GM18508 (cell line): Measurements from ENCODE around the gene VASP.
A peak's percentile ranks its signal among the peaks of the same experiment; 100 is the strongest.

Source experiments
- ATAC-seq: cut with Tn5 transposase; IDR thresholded peaks from one replicate; pipeline ENCODE4 v1.9.1; 2021; ENCODE audit warnings: moderate number of reproducible peaks; ENCODE audit not compliant: insufficient read depth, unreplicated experiment

VASP gene

GRCh38 chr19:45514376-45515051 is 7.2 kb downstream of the VASP start:
- ATAC-seq = no peak

GRCh38 chr19:45515081-45515624 is 7.9 kb downstream of the VASP start:
- no peak for ATAC-seq

GRCh38 chr19:45515807-45516401 is 8.6 kb downstream of the VASP start:
- no peak for ATAC-seq

GRCh38 chr19:45517238-45517637 is 10.0 kb downstream of the VASP start:
- no peak for ATAC-seq

- ATAC-seq = no peak
Observed at GRCh38 chr19:45517641-45518468, 10.6 kb downstream of the VASP start.

- ATAC-seq = no peak
Observed at GRCh38 chr19:45518469-45518826, 11.2 kb downstream of the VASP start.

- ATAC-seq = no peak
Observed at GRCh38 chr19:45522010-45522941, 15.0 kb downstream of the VASP start.

- ATAC-seq = peak; percentile 81
Observed at GRCh38 chr19:45523642-45524256, 16.5 kb downstream of the VASP start.

GRCh38 chr19:45524575-45525129 is 17.4 kb downstream of the VASP start:
- no peak for ATAC-seq

- ATAC-seq = no peak
Observed at GRCh38 chr19:45526143-45526542, 18.9 kb downstream of the VASP start.

GRCh38 chr19:45526971-45527370 is 19.7 kb downstream of the VASP start:
- ATAC-seq = no peak

GRCh38 chr19:45527731-45528130 is 20.5 kb downstream of the VASP start:
- ATAC-seq = no peak

- no peak for ATAC-seq
Observed at GRCh38 chr19:45528149-45528743, 21.0 kb downstream of the VASP start.

- no peak for ATAC-seq
Observed at GRCh38 chr19:45528744-45529419, 21.6 kb downstream of the VASP start.

- ATAC-seq = no peak
Observed at GRCh38 chr19:45529420-45529785, 22.1 kb downstream of the VASP start.

- ATAC-seq = no peak
Observed at GRCh38 chr19:45531349-45531748, 24.1 kb downstream of the VASP start.

- no peak for ATAC-seq
Observed at GRCh38 chr19:45539459-45539858, 32.2 kb downstream of the VASP start.

GRCh38 chr19:45542234-45542668 is 35.0 kb downstream of the VASP start:
- ATAC-seq = no peak
